HepG2 (cell line): ENCODE data around the gene TADA2A. TPM values are rescaled to one million over a fixed set of nuclear protein-coding genes. Genes with fewer than 3 reads are reported as not detected.

Experiments used
- CBX1 ChIP-seq: IDR thresholded peaks from one replicate; pipeline ENCODE4 v1.6.1; 2016; ENCODE audit warnings: antibody characterized with exemption, low read depth
- DR1 ChIP-seq: sonication (generic); formaldehyde crosslinking; IDR thresholded peaks from 2 replicates; pipeline ENCODE4 v1.8.0; 2021; ENCODE audit warnings: mild to moderate bottlenecking, missing genetic modification reagents, inconsistent platforms
- FOXK2 ChIP-seq: fragments of 450-650 bp; IDR thresholded peaks from 2 replicates; pipeline ENCODE4 v1.6.1; 2016
- GATAD2A ChIP-seq: IDR thresholded peaks from 2 replicates; pipeline ENCODE4 v1.6.1; 2016
- ISL2 ChIP-seq: sonication (generic); formaldehyde crosslinking; IDR thresholded peaks from 2 replicates; pipeline ENCODE4 v1.5.0; 2020; ENCODE audit warnings: missing genetic modification reagents
- JUN ChIP-seq: sonication (generic); formaldehyde crosslinking; IDR thresholded peaks from 2 replicates; pipeline ENCODE4 v1.4.0; 2020; ENCODE audit warnings: mild to moderate bottlenecking, missing genetic modification reagents
- NBN ChIP-seq: fragments of 450-650 bp; conservative IDR thresholded peaks from 2 replicates; pipeline ENCODE4 v1.6.1; 2017
- NCOA2 ChIP-seq: sonication (generic); formaldehyde crosslinking; IDR thresholded peaks from 2 replicates; pipeline ENCODE4 v1.8.0; 2022; ENCODE audit warnings: inconsistent platforms
- NFYB ChIP-seq: sonication (generic); formaldehyde crosslinking; IDR thresholded peaks from 2 replicates; pipeline ENCODE4 v1.4.0; 2020; ENCODE audit warnings: missing genetic modification reagents
- PCBP1 ChIP-seq: fragments of 200-400 bp; formaldehyde crosslinking; IDR thresholded peaks from 2 replicates; pipeline ENCODE4 v1.6.1; 2017; ENCODE audit warnings: mild to moderate bottlenecking, low read depth, low read length, borderline replicate concordance
- PITX1 ChIP-seq: sonication (generic); formaldehyde crosslinking; IDR thresholded peaks from 2 replicates; pipeline ENCODE4 v1.5.1; 2020; ENCODE audit warnings: mild to moderate bottlenecking, missing genetic modification reagents
- REPIN1 ChIP-seq: sonication (generic); formaldehyde crosslinking; IDR thresholded peaks from 2 replicates; pipeline ENCODE4 v1.8.0; 2022; ENCODE audit warnings: missing genetic modification reagents, low read depth, mild to moderate bottlenecking, borderline replicate concordance
- SMAD1 ChIP-seq: sonication (generic); formaldehyde crosslinking; IDR thresholded peaks from 2 replicates; pipeline ENCODE4 v1.4.0; 2020; ENCODE audit warnings: missing genetic modification reagents, low read depth, mild to moderate bottlenecking, borderline replicate concordance
- SPEN ChIP-seq: sonication (generic); formaldehyde crosslinking; IDR thresholded peaks from 2 replicates; pipeline ENCODE4 v1.5.1; 2020; ENCODE audit warnings: low read depth, mild to moderate bottlenecking, missing genetic modification reagents
- ZC3H13 ChIP-seq: sonication (generic); formaldehyde crosslinking; IDR thresholded peaks from 2 replicates; pipeline ENCODE4 v1.8.1; 2023; ENCODE audit warnings: mild to moderate bottlenecking, missing genetic modification reagents, moderate library complexity
- ZFP90 ChIP-seq: sonication (generic); formaldehyde crosslinking; IDR thresholded peaks from 2 replicates; pipeline ENCODE4 v1.8.0; 2022; ENCODE audit warnings: missing genetic modification reagents, mild to moderate bottlenecking, inconsistent platforms, borderline replicate concordance
- ZFX ChIP-seq: sonication (generic); formaldehyde crosslinking; IDR thresholded peaks from 2 replicates; pipeline ENCODE4 v1.4.0; 2020; ENCODE audit warnings: mild to moderate bottlenecking, low read depth, missing genetic modification reagents, moderate library complexity
- ZNF775 ChIP-seq: sonication (generic); formaldehyde crosslinking; IDR thresholded peaks from 2 replicates; pipeline ENCODE4 v1.4.0; 2020; ENCODE audit warnings: missing genetic modification reagents, mild to moderate bottlenecking, moderate library complexity, borderline replicate concordance
- ZNF788 ChIP-seq: sonication (generic); formaldehyde crosslinking; IDR thresholded peaks from 2 replicates; pipeline ENCODE4 v1.5.0; 2020; ENCODE audit warnings: mild to moderate bottlenecking, missing genetic modification reagents, borderline replicate concordance
- polyA plus RNA-seq, 8 experiments: library from polyadenylated mRNA; depleted of rRNA in 3 of 8; stranded (reverse) in 7 of 8; unstranded in 1 of 8; fragments of >200 nt; fragmentation: Illumina TruSeq in 4 of 8; extraction: Trizol in 4 of 8; gene quantifications; 2 replicates each; pipeline versions ENCODE4 v1.2.1 to v1.2.3, GENCODE V29; 2011 to 2016; ENCODE audit warnings: low read depth in 4 of 8, missing spikeins in 1 of 8, mixed read lengths in 1 of 8; ENCODE audit not compliant: insufficient read depth in 1 of 8
- total RNA-seq, 5 experiments: library from RNA; depleted of rRNA; stranded (reverse); fragments of >200 nt; fragmentation: Illumina TruSeq; extraction: Trizol; gene quantifications; 2 replicates each; pipeline ENCODE4 v1.2.3, GENCODE V29; 2016; ENCODE audit warnings: low read depth in 1 of 5
- TF ChIP-seq, protein P1 (sequence below): sonication (generic); formaldehyde crosslinking; IDR thresholded peaks from 2 replicates; pipeline ENCODE4 v1.4.0; 2020; ENCODE audit warnings: mild to moderate bottlenecking, missing genetic modification reagents, borderline replicate concordance
- TF ChIP-seq, protein P2 (sequence below): IDR thresholded peaks from 2 replicates; pipeline ENCODE4 v1.6.1; 2016; ENCODE audit warnings: missing biosample characterization, missing genetic modification reagents, low read depth
- TF ChIP-seq, protein P3 (sequence below): sonication (generic); formaldehyde crosslinking; IDR thresholded peaks from 2 replicates; pipeline ENCODE4 v1.4.0; 2020; ENCODE audit warnings: missing genetic modification reagents, borderline replicate concordance
- TF ChIP-seq, protein P4 (sequence below): sonication (generic); formaldehyde crosslinking; IDR thresholded peaks from 2 replicates; pipeline ENCODE4 v1.5.0; 2020; ENCODE audit warnings: missing genetic modification reagents

Gene TADA2A
- total and polyA plus RNA-seq, 2 of the 13 experiments (the other 11 are each of a cell fraction or from before 2014, with no cell fraction given): 8.0 to 14.0 TPM

DNA sequence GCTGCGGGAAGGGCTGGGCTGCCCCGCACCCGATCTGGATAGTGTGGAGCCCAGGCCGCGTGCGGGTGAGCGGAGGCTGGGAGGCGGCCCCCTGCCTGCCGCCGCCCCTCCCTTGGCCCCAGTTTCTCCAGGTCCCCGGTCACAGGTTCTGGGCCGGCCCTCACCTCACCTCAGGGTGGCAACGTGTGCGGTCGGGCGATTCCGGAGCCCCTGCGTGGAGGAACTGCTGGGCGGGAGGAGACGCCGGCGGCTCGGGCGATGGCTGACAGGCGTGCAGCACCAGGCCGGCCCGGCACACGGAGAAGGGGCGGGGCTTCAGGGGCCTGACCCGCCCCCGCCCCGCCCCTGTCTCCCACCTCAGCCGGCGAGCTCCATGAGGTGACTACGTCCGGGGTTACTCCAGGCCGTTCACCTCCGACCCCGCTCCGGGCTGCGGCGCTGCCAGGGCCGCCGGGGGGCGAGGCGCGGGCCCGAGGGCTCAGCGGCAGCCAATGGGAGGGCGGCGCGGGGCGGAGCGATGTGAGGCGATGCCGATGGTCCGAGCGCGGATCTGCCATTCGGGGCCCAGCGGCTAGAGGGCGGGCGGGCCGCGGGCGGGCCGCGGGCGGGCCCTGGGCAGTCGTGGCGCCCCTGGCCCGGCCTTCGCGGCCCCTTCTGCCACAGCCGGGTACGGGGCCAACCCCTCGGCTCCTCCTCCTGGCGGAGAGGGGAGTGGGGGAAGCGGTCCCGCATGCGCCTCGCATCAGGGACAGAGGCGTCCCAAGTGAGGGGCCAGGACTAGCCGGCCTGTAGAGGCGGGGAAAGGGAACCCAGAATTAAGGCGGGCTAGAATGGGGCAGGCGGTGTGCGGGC is 47.6 kb upstream of the TADA2A start (continued):
- TF ChIP-seq ZFX (CRISPR knock-in tag): peak; percentile 84
- TF ChIP-seq PITX1 (CRISPR knock-in tag): 0 out of 2 replicates have a peak, but pooled peaks have one; percentile 30
- peak; percentile 76; the same call in 1 of the 2 replicates for TF ChIP-seq ZFP90 (CRISPR knock-in tag)
- peak; percentile 47; the same call in 1 of the 2 replicates for TF ChIP-seq JUN (CRISPR knock-in tag)
- no peak; the same call in none of the 2 replicates for TF ChIP-seq DR1
- TF ChIP-seq, protein P1, sequence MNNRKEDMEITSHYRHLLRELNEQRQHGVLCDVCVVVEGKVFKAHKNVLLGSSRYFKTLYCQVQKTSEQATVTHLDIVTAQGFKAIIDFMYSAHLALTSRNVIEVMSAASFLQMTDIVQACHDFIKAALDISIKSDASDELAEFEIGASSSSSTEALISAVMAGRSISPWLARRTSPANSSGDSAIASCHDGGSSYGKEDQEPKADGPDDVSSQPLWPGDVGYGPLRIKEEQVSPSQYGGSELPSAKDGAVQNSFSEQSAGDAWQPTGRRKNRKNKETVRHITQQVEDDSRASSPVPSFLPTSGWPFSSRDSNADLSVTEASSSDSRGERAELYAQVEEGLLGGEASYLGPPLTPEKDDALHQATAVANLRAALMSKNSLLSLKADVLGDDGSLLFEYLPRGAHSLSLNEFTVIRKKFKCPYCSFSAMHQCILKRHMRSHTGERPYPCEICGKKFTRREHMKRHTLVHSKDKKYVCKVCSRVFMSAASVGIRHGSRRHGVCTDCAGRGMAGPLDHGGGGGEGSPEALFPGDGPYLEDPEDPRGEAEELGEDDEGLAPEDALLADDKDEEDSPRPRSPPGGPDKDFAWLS: no peak
- TF ChIP-seq ZNF788 (CRISPR knock-in tag): peak; percentile 63; the same call in 1 of the 2 replicates
- peak; percentile 75 for TF ChIP-seq NFYB
- TF ChIP-seq ZNF775: no peak
- no peak for TF ChIP-seq GATAD2A
- peak; percentile 20; the same call in 1 of the 2 replicates for TF ChIP-seq REPIN1 (CRISPR knock-in tag)
- 0 out of 2 replicates have a peak, but pooled peaks have one; percentile 79 for TF ChIP-seq SMAD1 (CRISPR knock-in tag)
- TF ChIP-seq, protein P2, sequence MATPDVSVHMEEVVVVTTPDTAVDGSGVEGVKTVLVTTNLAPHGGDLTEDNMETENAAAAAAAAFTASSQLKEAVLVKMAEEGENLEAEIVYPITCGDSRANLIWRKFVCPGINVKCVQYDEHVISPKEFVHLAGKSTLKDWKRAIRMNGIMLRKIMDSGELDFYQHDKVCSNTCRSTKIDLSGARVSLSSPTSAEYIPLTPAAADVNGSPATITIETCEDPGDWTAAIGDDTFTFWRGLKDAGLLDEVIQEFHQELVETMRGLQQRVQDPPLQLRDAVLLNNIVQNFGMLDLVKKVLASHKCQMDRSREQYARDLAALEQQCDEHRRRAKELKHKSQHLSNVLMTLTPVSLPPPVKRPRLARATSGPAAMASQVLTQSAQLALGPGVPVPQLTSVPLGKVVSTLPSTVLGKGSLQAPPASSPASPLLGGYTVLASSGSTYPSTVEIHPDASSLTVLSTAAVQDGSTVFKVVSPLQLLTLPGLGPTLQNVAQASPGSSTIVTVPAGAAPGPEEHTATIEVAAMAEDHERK (CRISPR knock-in tag): no peak
- peak; percentile 13; the same call in 1 of the 2 replicates for TF ChIP-seq SPEN (CRISPR knock-in tag)
- TF ChIP-seq ZC3H13 (CRISPR knock-in tag): no peak; the same call in 1 of the 2 replicates
- TF ChIP-seq CBX1: no peak
- TF ChIP-seq NCOA2: no peak; the same call in 1 of the 2 replicates
- 0 out of 2 replicates have a peak, but pooled peaks have one; percentile 36 for TF ChIP-seq PCBP1
- TF ChIP-seq, protein P3, sequence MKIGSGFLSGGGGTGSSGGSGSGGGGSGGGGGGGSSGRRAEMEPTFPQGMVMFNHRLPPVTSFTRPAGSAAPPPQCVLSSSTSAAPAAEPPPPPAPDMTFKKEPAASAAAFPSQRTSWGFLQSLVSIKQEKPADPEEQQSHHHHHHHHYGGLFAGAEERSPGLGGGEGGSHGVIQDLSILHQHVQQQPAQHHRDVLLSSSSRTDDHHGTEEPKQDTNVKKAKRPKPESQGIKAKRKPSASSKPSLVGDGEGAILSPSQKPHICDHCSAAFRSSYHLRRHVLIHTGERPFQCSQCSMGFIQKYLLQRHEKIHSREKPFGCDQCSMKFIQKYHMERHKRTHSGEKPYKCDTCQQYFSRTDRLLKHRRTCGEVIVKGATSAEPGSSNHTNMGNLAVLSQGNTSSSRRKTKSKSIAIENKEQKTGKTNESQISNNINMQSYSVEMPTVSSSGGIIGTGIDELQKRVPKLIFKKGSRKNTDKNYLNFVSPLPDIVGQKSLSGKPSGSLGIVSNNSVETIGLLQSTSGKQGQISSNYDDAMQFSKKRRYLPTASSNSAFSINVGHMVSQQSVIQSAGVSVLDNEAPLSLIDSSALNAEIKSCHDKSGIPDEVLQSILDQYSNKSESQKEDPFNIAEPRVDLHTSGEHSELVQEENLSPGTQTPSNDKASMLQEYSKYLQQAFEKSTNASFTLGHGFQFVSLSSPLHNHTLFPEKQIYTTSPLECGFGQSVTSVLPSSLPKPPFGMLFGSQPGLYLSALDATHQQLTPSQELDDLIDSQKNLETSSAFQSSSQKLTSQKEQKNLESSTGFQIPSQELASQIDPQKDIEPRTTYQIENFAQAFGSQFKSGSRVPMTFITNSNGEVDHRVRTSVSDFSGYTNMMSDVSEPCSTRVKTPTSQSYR (CRISPR knock-in tag): peak; percentile 33; the same call in 1 of the 2 replicates
- no peak for TF ChIP-seq FOXK2
- TF ChIP-seq NBN: no peak
- TF ChIP-seq, protein P4, sequence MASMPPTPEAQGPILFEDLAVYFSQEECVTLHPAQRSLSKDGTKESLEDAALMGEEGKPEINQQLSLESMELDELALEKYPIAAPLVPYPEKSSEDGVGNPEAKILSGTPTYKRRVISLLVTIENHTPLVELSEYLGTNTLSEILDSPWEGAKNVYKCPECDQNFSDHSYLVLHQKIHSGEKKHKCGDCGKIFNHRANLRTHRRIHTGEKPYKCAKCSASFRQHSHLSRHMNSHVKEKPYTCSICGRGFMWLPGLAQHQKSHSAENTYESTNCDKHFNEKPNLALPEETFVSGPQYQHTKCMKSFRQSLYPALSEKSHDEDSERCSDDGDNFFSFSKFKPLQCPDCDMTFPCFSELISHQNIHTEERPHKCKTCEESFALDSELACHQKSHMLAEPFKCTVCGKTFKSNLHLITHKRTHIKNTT (CRISPR knock-in tag): no peak
- peak; percentile 31; the same call in 1 of the 2 replicates for TF ChIP-seq ISL2 (CRISPR knock-in tag)
